Retinal pigment epithelial cell (primary cell): ENCODE results near the gene SUCLG1.
A peak's percentile ranks its signal among the peaks of the same experiment; 100 is the strongest.
"Not testable (repeated sequence)": the region's sequence is repeated elsewhere in the genome, so short reads cannot be mapped to it uniquely, and the experiment has no call there.

Source experiments
- DNase-seq: peaks from one replicate; pipeline ENCODE4 v3.0.0-alpha.2; 2010; ENCODE audit warnings: low read depth
- H3K4me3 ChIP-seq: 2 replicates; pipeline ENCODE4 v1.5.1; 2011; ENCODE audit warnings: mild to moderate bottlenecking, low read length, control low read depth, moderate library complexity
- CTCF ChIP-seq: conservative IDR thresholded peaks from 2 replicates; pipeline ENCODE4 v1.5.1; 2011; ENCODE audit warnings: low read depth, low read length, control low read depth, inconsistent platforms

SUCLG1 gene

DNA sequence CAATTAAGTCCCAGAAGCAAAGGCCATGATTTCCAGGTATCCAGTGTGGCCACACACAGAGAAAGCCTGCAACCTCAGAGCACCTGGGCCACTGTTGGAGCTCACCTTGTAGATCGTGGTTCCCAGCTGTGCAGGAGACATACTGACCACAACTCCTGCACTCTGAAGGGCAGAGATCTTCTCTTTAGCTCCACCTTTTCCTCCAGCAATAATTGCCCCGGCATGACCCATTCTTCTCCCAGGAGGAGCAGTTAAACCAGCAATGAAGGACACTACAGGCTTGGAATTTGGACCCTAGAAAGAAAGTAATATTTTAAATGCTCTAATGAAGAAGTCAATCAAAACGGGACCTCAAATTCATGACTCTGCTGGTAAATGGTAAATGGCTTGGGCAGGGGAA, 33.8 kb downstream of the SUCLG1 start:
- DNase-seq, result no peak
- no peak for TF ChIP-seq CTCF

DNA sequence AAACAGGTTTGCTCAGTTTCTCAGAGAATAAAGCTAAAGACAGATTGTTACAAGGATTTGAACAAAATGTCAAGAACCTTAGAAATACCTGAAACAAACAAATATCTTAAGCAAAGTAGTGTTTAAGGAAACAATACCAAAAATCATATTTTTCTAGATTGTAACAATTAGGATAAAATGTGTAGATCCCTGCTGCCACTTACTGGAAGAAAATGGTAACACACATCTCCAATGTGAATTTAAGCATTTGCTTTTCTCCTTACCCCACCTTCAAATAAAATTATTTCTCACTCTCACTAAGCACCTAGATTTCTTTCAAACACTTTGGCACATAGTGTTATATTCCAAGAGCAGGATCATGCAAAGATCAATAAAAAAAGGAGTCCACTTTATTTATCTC, 34.9 kb downstream of the SUCLG1 start:
- no peak for DNase-seq
- H3K4me3 ChIP-seq, result no peak overlapping the region
- TF ChIP-seq CTCF, result peak; percentile 68

More for the DNA sequence above, 33.8 kb downstream of the SUCLG1 start:
- H3K4me3 ChIP-seq, result no peak overlapping the region

DNA sequence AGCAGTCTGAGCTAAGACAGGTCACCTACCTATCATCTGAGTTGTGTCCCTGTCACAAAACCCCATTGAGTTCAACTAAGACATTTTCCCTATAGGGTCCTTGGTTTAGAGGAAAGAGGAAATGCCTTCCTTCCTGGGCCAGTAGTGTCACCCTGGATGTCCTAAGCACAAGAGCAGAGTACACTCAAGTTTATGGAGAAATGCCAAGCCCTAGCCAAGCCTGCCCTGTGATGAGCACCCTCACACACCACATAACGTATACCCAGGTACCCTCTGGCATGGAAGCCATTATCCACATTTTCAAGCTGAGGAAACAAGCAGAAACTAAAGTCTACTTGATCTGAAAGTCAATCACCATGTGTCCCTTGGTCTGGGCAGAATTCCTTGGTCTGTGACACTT, 37.3 kb downstream of the SUCLG1 start:
- no peak for TF ChIP-seq CTCF
- no peak for DNase-seq
- no peak overlapping the region for H3K4me3 ChIP-seq

- DNase-seq, result no peak
- no peak overlapping the region for H3K4me3 ChIP-seq
- TF ChIP-seq CTCF, result no peak
Measured at GRCh38 chr2:84421197-84421596, 37.9 kb downstream of the SUCLG1 start.

- TF ChIP-seq CTCF, result no peak
- no peak for DNase-seq
- no peak overlapping the region for H3K4me3 ChIP-seq
Measured at GRCh38 chr2:84417453-84418145, 41.5 kb downstream of the SUCLG1 start.

DNA sequence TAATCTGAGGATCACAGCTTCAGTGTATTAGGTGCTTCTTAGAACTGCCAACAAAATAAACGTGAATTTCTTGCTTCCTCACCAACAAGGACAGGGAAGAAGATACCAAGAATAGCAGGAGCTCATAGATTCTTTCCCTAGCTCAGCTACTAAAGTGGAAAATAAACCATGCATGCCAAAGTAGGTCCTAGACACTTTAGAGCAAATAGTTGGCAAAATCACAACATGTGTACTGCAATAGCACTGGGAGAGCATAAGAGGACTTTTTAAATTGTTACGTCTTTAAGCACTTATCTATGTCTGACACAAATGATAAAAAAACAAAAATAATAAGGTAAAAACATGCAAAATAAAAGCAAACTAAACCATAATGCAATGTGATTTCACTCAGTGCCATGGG, 49.5 kb downstream of the SUCLG1 start:
- TF ChIP-seq CTCF, result no peak
- H3K4me3 ChIP-seq, result no peak overlapping the region

GRCh38 chr2:84402111-84402510, 57.0 kb downstream of the SUCLG1 start:
- not testable (repeated sequence) for H3K4me3 ChIP-seq, DNase-seq

More for the DNA sequence above, 49.5 kb downstream of the SUCLG1 start:
- DNase-seq, result no peak

- not testable (repeated sequence) for DNase-seq
Measured at GRCh38 chr2:84399839-84400238, 59.2 kb downstream of the SUCLG1 start.

More at GRCh38 chr2:84399839-84400238, 59.2 kb downstream of the SUCLG1 start:
- not testable (repeated sequence) for H3K4me3 ChIP-seq
